NOMO-1 (cell line): ENCODE results near the gene GOSR2.
"Not testable (repeated sequence)": the region's sequence is repeated elsewhere in the genome, so short reads cannot be mapped to it uniquely, and the experiment has no call there.

Source experiments
- DNase-seq, 2 experiments: peaks; one replicate each; lab custom pipeline; 2025; ENCODE audit not compliant: unreplicated experiment in 2 of 2; lab: John Stamatoyannopoulos, UW

GOSR2 gene

DNA sequence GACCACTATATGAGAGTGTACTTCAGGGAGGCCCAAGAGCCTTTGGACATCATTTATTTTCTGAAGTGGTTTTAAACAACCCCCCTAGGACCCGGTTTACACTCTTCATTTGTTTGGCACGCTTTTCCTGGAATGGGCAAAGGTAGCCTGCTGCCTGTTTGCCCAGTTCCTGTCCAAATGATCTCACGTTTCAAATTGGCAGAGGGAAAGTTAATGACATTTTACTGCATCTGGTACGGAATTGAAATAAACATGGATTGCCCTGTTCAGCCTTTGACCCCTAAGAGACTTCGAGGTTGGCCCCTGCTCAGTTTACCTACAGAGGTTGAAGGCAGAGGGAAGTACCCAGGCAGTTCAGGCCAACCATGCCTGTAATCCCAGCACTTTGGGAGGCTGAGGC is 61.9 kb downstream of the GOSR2 start:
- DNase-seq = no peak

DNA sequence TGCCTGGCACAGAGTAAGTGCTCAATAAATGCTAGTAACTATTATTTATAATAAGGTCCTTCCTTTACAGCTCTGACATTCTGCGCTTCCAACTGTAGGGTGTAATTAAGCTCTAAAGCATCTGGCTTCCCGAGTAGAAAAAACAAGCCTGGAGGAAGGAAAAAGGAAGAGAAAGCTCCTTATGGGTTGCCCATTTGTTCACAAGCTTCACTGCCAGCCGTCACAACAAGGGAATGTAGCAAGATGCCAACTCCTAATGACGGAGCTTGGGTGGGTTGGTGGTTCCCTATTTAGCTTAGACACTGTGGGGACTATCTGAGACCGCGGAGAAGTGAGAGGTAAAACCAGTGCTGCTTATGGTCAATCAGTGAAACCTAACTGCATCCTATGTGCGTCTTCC is 63.4 kb downstream of the GOSR2 start:
- DNase-seq = no peak

DNA sequence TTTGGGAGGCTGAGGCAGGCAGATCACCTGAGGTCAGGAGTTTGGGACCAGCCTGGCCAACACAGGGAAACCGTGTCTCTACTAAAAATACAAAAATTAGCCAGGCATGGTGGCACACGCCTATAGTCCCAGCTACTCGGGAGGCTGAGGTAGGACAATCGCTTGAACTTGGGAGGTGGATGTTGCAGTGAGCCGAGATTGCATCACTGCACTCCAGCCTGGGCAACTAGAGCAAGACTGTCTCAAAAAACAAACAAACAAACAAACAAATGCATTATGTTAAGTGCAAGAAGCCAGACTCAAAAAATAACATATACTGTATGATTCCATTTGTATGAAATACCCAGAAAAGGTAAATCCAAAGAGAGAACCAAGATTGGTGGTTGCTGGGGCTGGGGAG is 65.0 kb downstream of the GOSR2 start:
- DNase-seq = not testable (repeated sequence)

- no peak for DNase-seq
Measured at GRCh38 chr17:46989637-46990431, 66.9 kb downstream of the GOSR2 start.

DNA sequence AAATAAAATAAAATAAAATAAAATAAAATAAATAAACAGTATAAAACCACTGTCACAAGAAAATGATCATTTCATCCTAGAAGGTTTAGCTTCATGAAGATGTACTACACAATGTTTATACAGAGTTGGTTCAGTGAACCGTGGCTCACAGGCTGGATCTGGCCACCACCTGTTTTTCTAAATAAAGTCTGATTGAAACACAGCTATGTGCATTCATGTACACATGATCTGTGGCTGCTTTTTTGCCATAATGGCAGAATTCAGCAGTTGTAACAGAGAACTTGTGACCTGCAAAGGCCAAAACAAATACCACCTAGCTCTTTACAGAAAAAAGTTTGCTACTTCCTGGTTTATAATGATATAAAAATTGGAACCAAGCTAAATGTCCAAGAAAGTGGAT is 68.7 kb downstream of the GOSR2 start:
- DNase-seq = no peak
